Bronchus fibroblast of lung (primary cell): Measurements from ENCODE around the gene FAM193B. TPM values are rescaled to one million over a fixed set of nuclear protein-coding genes. Genes with fewer than 3 reads are reported as not detected.

Source experiments
- total RNA-seq: library from RNA; depleted of rRNA; stranded (reverse); fragments of >200 nt; gene quantifications from 2 replicates; pipeline ENCODE4 v1.2.3, GENCODE V29; 2015

FAM193B gene
- 16.0 and 22.0 TPM in 2 replicates for total RNA-seq

GRCh38 chr5:177554474-177555111 is at the start of gene FAM193B:
Gene FAM193B, minus strand, starts transcription at chr5:177554563. Its CDS starts 105 bp downstream, at chr5:177554458.

GRCh38 chr5:177599731-177600507 is 45.6 kb upstream of the FAM193B start, which contains the start of gene B4GALT7:
Gene B4GALT7, plus strand, starts transcription at chr5:177600132. Its CDS starts 79 bp downstream, at chr5:177600211.

GRCh38 chr5:177592010-177592834 is 37.9 kb upstream of the FAM193B start, which contains the start of gene TMED9:
Gene TMED9, plus strand, starts transcription at chr5:177592203. Its CDS starts 12 bp downstream, at chr5:177592215.

GRCh38 chr5:177516601-177517568 is 37.5 kb downstream of the FAM193B start, which contains the start of gene DDX41:
Gene DDX41, minus strand, starts transcription at chr5:177516961. Its CDS starts 16 bp downstream, at chr5:177516945.

GRCh38 chr5:177509381-177509951 is 44.9 kb downstream of the FAM193B start, which contains the start of gene DOK3:
Gene DOK3, minus strand, starts transcription at chr5:177509826. Its CDS starts 286 bp downstream, at chr5:177509540.

GRCh38 chr5:177497292-177498012 is 56.9 kb downstream of the FAM193B start, which contains the start of gene PDLIM7:
Gene PDLIM7, minus strand, starts transcription at chr5:177497604. Its CDS starts 1,092 bp downstream, at chr5:177496512.

GRCh38 chr5:177473443-177474001 is 80.8 kb downstream of the FAM193B start, which contains the start of gene DBN1:
Gene DBN1, minus strand, starts transcription at chr5:177473634. Its CDS starts 113 bp downstream, at chr5:177473521.

Other genes starting within 250 kb of the FAM193B start
- gene MXD3, start 242.7 kb downstream of the FAM193B start, total RNA-seq, result 81.2 and 89.0 TPM in 2 replicates
- gene LMAN2, start 202.9 kb downstream of the FAM193B start, total RNA-seq, result 253 and 263 TPM in 2 replicates
- gene RGS14, start 196.6 kb downstream of the FAM193B start, total RNA-seq, result 5.1 and 13.1 TPM in 2 replicates
- gene SLC34A1, start 170.1 kb downstream of the FAM193B start, total RNA-seq, result not detected in 2 replicates
- gene PFN3, start 153.9 kb downstream of the FAM193B start, total RNA-seq, result not detected in 2 replicates
- 0.74 and 1.0 TPM in 2 replicates for gene F12, start 145.0 kb downstream of the FAM193B start, total RNA-seq
- 31.7 and 34.5 TPM in 2 replicates for gene GRK6, start 127.9 kb downstream of the FAM193B start, total RNA-seq
- 15.9 and 21.5 TPM in 2 replicates for gene PRR7, start 107.7 kb downstream of the FAM193B start, total RNA-seq
- gene DBN1, start 80.9 kb downstream of the FAM193B start, total RNA-seq, result 224 and 238 TPM in 2 replicates
- gene PDLIM7, start 57.0 kb downstream of the FAM193B start, total RNA-seq, result 198 and 220 TPM in 2 replicates
- gene DOK3, start 44.7 kb downstream of the FAM193B start, total RNA-seq, result 0.17 and 0.74 TPM in 2 replicates
- gene DDX41, start 37.6 kb downstream of the FAM193B start, total RNA-seq, result 136 and 137 TPM in 2 replicates
- gene TMED9, start 37.6 kb upstream of the FAM193B start, total RNA-seq, result 139 and 146 TPM in 2 replicates
- gene B4GALT7, start 45.6 kb upstream of the FAM193B start, total RNA-seq, result 40.7 and 43.5 TPM in 2 replicates
- gene FAM153A, start 228.3 kb upstream of the FAM193B start, total RNA-seq, result not detected in 2 replicates